AG04450 (cell line): ENCODE results near the gene SOCS6. TPM values are rescaled to one million over a fixed set of nuclear protein-coding genes. Genes with fewer than 3 reads are reported as not detected.

ENCODE experiments used
- CTCF ChIA-PET: fragments of 300-600, 350-600 bp; formaldehyde crosslinking; extraction: SDS; loops from one replicate; lab custom pipeline; 2022; ENCODE audit warnings: antibody characterized with exemption, inconsistent platforms; lab: Charles Lee
- POLR2A ChIA-PET: fragments of 350-600 bp; formaldehyde crosslinking; extraction: SDS; loops from one replicate; lab custom pipeline; 2021; ENCODE audit warnings: antibody characterized with exemption, inconsistent platforms; lab: Yijun Ruan, JAX
- DNase-seq: peaks from one replicate; pipeline ENCODE4 v3.0.0-alpha.2; 2011; ENCODE audit warnings: low read depth, low spot score
- H3K27ac ChIP-seq: one replicate; pipeline ENCODE4 v1.5.1; 2012; ENCODE audit warnings: low read depth, low read length, control low read depth
- H3K27me3 ChIP-seq: one replicate; pipeline ENCODE4 v1.6.0; 2012; ENCODE audit warnings: low read length; ENCODE audit not compliant: control insufficient read depth, insufficient read depth
- H3K4me3 ChIP-seq: 2 replicates; pipeline ENCODE4 v1.5.1; 2011; ENCODE audit warnings: mild to moderate bottlenecking, low read depth, low read length, control low read depth
- H3K9me3 ChIP-seq: 2 replicates; pipeline ENCODE4 v1.5.1; 2012; ENCODE audit warnings: low read length; ENCODE audit not compliant: control insufficient read depth, insufficient read depth
- polyA plus RNA-seq: library from polyadenylated mRNA; depleted of rRNA; stranded (reverse); fragments of >200 nt; gene quantifications from 2 replicates; pipeline ENCODE4 v1.2.3, GENCODE V29; 2011
- TF ChIP-seq, protein P1 (sequence below): IDR thresholded peaks from 2 replicates; pipeline ENCODE4 v1.5.1; 2011; ENCODE audit warnings: low read depth, low read length, control low read depth, inconsistent platforms

The SOCS6 gene
- polyA plus RNA-seq, 1 experiment, result 26.7 TPM

- Histone ChIP-seq H3K4me3 (no peak overlapping the region), H3K9me3 (peaks cover 2% of the 10 kb centered on the region; the same call in 1 of the 2 replicates), H3K27me3 (no peaks in the 10 kb centered on the region), H3K27ac (no peak overlapping the region)
- ChIA-PET POLR2A (no interaction called here), CTCF (interaction anchor here (1.7 kb wide), 1 partner anchor 99 kb away, joined by 5 read pairs; no protein-coding TSS in a partner anchor)
- TF ChIP-seq, protein P1, sequence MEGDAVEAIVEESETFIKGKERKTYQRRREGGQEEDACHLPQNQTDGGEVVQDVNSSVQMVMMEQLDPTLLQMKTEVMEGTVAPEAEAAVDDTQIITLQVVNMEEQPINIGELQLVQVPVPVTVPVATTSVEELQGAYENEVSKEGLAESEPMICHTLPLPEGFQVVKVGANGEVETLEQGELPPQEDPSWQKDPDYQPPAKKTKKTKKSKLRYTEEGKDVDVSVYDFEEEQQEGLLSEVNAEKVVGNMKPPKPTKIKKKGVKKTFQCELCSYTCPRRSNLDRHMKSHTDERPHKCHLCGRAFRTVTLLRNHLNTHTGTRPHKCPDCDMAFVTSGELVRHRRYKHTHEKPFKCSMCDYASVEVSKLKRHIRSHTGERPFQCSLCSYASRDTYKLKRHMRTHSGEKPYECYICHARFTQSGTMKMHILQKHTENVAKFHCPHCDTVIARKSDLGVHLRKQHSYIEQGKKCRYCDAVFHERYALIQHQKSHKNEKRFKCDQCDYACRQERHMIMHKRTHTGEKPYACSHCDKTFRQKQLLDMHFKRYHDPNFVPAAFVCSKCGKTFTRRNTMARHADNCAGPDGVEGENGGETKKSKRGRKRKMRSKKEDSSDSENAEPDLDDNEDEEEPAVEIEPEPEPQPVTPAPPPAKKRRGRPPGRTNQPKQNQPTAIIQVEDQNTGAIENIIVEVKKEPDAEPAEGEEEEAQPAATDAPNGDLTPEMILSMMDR, result no peak
- DNase-seq, result no peak
Measured at GRCh38 chr18:70334728-70335329, 46.0 kb downstream of the SOCS6 start.

DNA sequence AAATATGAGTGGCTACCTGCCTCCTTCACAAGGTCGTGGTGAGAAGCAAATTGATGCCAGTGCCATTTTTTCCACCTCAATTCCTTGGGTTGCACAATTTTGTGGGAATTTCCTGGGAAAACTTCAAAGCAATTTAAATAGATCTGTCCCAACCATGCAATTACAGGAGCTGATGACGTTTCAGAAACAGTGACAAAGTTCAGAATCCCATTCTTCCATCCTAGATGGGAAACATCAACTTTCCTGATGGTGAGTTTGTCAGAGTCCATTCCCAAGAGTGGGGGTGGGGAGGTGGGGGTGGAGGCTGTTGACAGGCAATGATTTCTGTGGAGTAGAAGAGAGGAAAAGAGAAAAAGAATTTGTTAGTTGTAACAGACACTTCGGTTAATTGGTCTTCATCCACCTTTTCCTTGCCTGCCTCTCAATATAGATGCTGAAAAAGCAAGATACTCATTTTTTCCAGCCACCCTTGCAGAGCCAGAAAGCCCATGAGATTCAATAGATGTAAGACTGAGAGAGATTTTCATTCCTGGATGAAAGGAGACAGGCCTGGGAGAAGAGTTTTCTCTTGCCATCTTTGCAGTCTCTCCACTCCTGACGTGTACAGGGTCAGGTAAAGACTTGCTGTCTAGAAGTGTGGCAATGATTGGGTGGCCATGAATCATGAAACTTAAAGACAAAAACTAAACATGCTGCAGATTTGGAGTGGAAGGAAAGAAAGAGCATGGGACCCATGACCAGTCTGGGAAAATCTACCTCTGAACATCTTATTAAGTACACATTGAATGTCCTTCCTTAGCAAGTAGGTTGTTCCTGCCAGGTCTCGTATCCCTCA, 47.3 kb downstream of the SOCS6 start:
- DNase-seq, result no peak
- Histone ChIP-seq H3K27ac (no peak overlapping the region), H3K4me3 (no peak overlapping the region), H3K9me3 (peaks cover 2% of the 10 kb centered on the region; the same call in 1 of the 2 replicates), H3K27me3 (no peaks in the 10 kb centered on the region)
- TF ChIP-seq, protein P1, result no peak
- ChIA-PET POLR2A (no interaction called here), CTCF (interaction anchor here (1.7 kb wide), 1 partner anchor 98 kb away, joined by 5 read pairs; no protein-coding TSS in a partner anchor)

- Histone ChIP-seq H3K27me3 (no peaks in the 10 kb centered on the region), H3K9me3 (peaks cover 2% of the 10 kb centered on the region; the same call in 1 of the 2 replicates), H3K27ac (no peak overlapping the region), H3K4me3 (no peak overlapping the region)
- TF ChIP-seq, protein P1, result no peak
- peak; percentile 50 for DNase-seq
- ChIA-PET CTCF (interaction anchor here (1.3 kb wide), 1 partner anchor 21 kb away, joined by 4 read pairs; no protein-coding TSS in a partner anchor), POLR2A (interaction anchor here (1.0 kb wide), 1 partner anchor 20 kb away, joined by 4 read pairs; no protein-coding TSS in a partner anchor)
Measured at GRCh38 chr18:70337139-70337972, 48.5 kb downstream of the SOCS6 start.

GRCh38 chr18:70338890-70339289, 50.0 kb downstream of the SOCS6 start:
- TF ChIP-seq, protein P1, result no peak
- Histone ChIP-seq H3K27me3 (no peaks in the 10 kb centered on the region), H3K9me3 (peaks cover 2% of the 10 kb centered on the region; the same call in 1 of the 2 replicates), H3K27ac (no peak overlapping the region), H3K4me3 (no peak overlapping the region)
- ChIA-PET POLR2A (no interaction called here), CTCF (interaction anchor here (1.3 kb wide), 1 partner anchor 19 kb away, joined by 4 read pairs; no protein-coding TSS in a partner anchor)
- DNase-seq, result no peak
